Caco-2 (cell line): ENCODE measurements around the gene GPATCH2L. TPM values are rescaled to one million over a fixed set of nuclear protein-coding genes. Genes with fewer than 3 reads are reported as not detected.

ENCODE experiments used
- BruUV-seq: library from RNA; stranded (reverse); fragments of 400-500 nt; replicated peaks from 2 replicates; lab custom pipeline; 2021; lab: Mats Ljungman, UMichigan
- CTCF ChIA-PET: fragments of 300-600 bp; sonication (Branson Sonifier 250); formaldehyde crosslinking; loops from one replicate; lab custom pipeline; 2022; ENCODE audit warnings: antibody characterized with exemption; lab: Charles Lee
- POLR2A ChIA-PET: fragments of 300-600 bp; sonication (Branson Sonifier 250); formaldehyde crosslinking; loops from one replicate; lab custom pipeline; 2022; ENCODE audit warnings: antibody characterized with exemption; lab: Charles Lee
- DNase-seq, 2 experiments: peaks; one replicate each; pipeline versions ENCODE4 v3.0.0 to v3.0.0-alpha.2; 2020 to 2022
- H3K27me3 ChIP-seq: replicated peaks from 2 replicates; pipeline ENCODE4 v1.6.0; 2011; ENCODE audit warnings: low read length; ENCODE audit not compliant: control insufficient read depth, insufficient read depth
- H3K36me3 ChIP-seq: 2 replicates; pipeline ENCODE4 v1.5.1; 2011; ENCODE audit warnings: low read length; ENCODE audit not compliant: control insufficient read depth, insufficient read depth
- H3K4me1 ChIP-seq: fragments of 250-450 bp; sonication (Bioruptor Pico); 2 replicates; pipeline ENCODE4 v1.5.1; 2020; ENCODE audit warnings: mild to moderate bottlenecking
- H3K4me3 ChIP-seq: 2 replicates; pipeline ENCODE4 v1.5.1; 2011; ENCODE audit warnings: low read depth, mild to moderate bottlenecking, control low read depth, low read length
- H3K9me3 ChIP-seq: fragments of 250-450 bp; sonication (Bioruptor Pico); 2 replicates; pipeline ENCODE4 v1.5.1; 2020; ENCODE audit warnings: mild to moderate bottlenecking, moderate library complexity
- H3K27ac Mint-ChIP-seq: one replicate; pipeline ENCODE4 v1.8.0; 2022; ENCODE audit warnings: mixed read lengths; ENCODE audit not compliant: unreplicated experiment
- H3K27me3 Mint-ChIP-seq: one replicate; pipeline ENCODE4 v1.8.0; 2022; ENCODE audit warnings: mixed read lengths; ENCODE audit not compliant: insufficient read depth, unreplicated experiment
- H3K36me3 Mint-ChIP-seq: one replicate; pipeline ENCODE4 v1.8.0; 2022; ENCODE audit warnings: mild to moderate bottlenecking, mixed read lengths; ENCODE audit not compliant: insufficient read depth, unreplicated experiment
- H3K4me1 Mint-ChIP-seq: one replicate; pipeline ENCODE4 v1.8.0; 2022; ENCODE audit warnings: low read depth, mixed read lengths; ENCODE audit not compliant: unreplicated experiment
- H3K4me3 Mint-ChIP-seq: one replicate; pipeline ENCODE4 v1.8.0; 2022; ENCODE audit warnings: mild to moderate bottlenecking, moderate library complexity, mixed read lengths; ENCODE audit not compliant: unreplicated experiment
- H3K9me3 Mint-ChIP-seq: one replicate; pipeline ENCODE4 v1.8.0; 2022; ENCODE audit warnings: mixed read lengths; ENCODE audit not compliant: unreplicated experiment
- intact Hi-C: fragments of 100-400 bp; cut with micrococcal nuclease; formaldehyde crosslinking; loops from one replicate; pipeline ENCODE4 v1.10.0; 2022; ENCODE audit not compliant: unreplicated experiment
- total RNA-seq: library from RNA; stranded (reverse); gene quantifications from 2 replicates; pipeline ENCODE4 v1.2.3, GENCODE V29; 2022
- TF ChIP-seq, protein P1 (sequence below), 2 experiments: fragments of 200-600 bp in 1 of 2; IDR thresholded peaks; 1 replicate in 1 of 2; 2 replicates in 1 of 2; pipeline versions ENCODE4 v1.5.1 to v1.8.0; 2011 to 2022; ENCODE audit warnings: antibody characterized with exemption in 1 of 2, control low read depth in 1 of 2, inconsistent platforms in 1 of 2, low read depth in 1 of 2, low read length in 1 of 2, mild to moderate bottlenecking in 1 of 2, moderate library complexity in 1 of 2; ENCODE audit not compliant: insufficient read depth in 1 of 2, severe bottlenecking in 1 of 2, unreplicated experiment in 1 of 2

GPATCH2L gene
- total RNA-seq, 1 experiment from 2014 or later: 41.6 TPM

GRCh38 chr14:76152333-76152681 lies 585 bp downstream of the GPATCH2L start:
- CTCF ChIA-PET: no interaction called here
- POLR2A ChIA-PET: no interaction called here
- H3K27me3 ChIP-seq: no peaks in the 10 kb centered on the region
- TF ChIP-seq, protein P1, sequence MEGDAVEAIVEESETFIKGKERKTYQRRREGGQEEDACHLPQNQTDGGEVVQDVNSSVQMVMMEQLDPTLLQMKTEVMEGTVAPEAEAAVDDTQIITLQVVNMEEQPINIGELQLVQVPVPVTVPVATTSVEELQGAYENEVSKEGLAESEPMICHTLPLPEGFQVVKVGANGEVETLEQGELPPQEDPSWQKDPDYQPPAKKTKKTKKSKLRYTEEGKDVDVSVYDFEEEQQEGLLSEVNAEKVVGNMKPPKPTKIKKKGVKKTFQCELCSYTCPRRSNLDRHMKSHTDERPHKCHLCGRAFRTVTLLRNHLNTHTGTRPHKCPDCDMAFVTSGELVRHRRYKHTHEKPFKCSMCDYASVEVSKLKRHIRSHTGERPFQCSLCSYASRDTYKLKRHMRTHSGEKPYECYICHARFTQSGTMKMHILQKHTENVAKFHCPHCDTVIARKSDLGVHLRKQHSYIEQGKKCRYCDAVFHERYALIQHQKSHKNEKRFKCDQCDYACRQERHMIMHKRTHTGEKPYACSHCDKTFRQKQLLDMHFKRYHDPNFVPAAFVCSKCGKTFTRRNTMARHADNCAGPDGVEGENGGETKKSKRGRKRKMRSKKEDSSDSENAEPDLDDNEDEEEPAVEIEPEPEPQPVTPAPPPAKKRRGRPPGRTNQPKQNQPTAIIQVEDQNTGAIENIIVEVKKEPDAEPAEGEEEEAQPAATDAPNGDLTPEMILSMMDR (IDR thresholded peaks at IDR 0.05; ENCODE audit: insufficient read depth in 1 of 2, low read depth in 1 of 2, low read length in 1 of 2, severe bottlenecking in 1 of 2, unreplicated experiment in 1 of 2): no peak
- intact Hi-C loops: no loop called here
- H3K36me3 Mint-ChIP-seq: peaks cover 24% of the 10 kb centered on the region
- peak; percentile 58 to 59 for DNase-seq
- H3K4me3 ChIP-seq: peak overlapping the region; percentile 97
- H3K36me3 ChIP-seq: no peaks in the 10 kb centered on the region; the same call in 1 of the 2 replicates
- peak overlapping the region; percentile 97 for H3K27ac Mint-ChIP-seq
- H3K4me3 Mint-ChIP-seq: peak overlapping the region; percentile 98
- no peaks in the 10 kb centered on the region for H3K4me1 ChIP-seq
- H3K9me3 Mint-ChIP-seq: no peaks in the 10 kb centered on the region
- 0 out of 2 replicates have a peak, but pooled peaks cover 2% of the 10 kb centered on the region for H3K9me3 ChIP-seq
- BruUV-seq: no TSS peak
- no peaks in the 10 kb centered on the region for H3K27me3 Mint-ChIP-seq
- peaks cover 6% of the 10 kb centered on the region for H3K4me1 Mint-ChIP-seq

DNA sequence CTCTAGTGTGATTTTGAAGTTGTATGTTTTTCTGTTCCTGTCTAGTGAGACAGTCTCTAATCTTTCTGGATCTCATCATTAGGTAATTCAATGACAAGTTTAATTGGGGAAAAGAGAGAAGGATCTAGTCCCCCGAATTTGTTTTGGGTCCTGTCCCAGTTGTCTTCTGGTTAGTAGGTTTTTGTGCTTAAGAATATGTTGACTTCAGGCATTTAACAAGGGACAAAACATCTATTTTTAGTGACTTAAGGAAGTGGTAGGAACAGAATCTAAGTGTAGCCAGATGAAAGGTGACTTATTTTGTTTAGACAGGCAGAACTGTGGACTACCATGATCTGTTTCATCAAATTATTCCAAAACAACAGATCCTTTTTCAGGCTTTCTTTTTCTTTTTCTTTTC lies 2.2 kb downstream of the GPATCH2L start:
- Mint-ChIP-seq H3K27ac (no peak overlapping the region), H3K9me3 (no peaks in the 10 kb centered on the region), H3K36me3 (peaks cover 24% of the 10 kb centered on the region), H3K27me3 (no peaks in the 10 kb centered on the region), H3K4me1 (peaks cover 6% of the 10 kb centered on the region), H3K4me3 (no peak overlapping the region)
- intact Hi-C loops: no loop called here
- 0 out of 2 replicates have a peak, but pooled peaks cover 2% of the 10 kb centered on the region for H3K9me3 ChIP-seq
- ChIA-PET POLR2A (no interaction called here), CTCF (no interaction called here)
- BruUV-seq: no TSS peak
- H3K36me3 ChIP-seq: no peaks in the 10 kb centered on the region; the same call in 1 of the 2 replicates
- TF ChIP-seq, protein P1 (IDR thresholded peaks at IDR 0.05; ENCODE audit: insufficient read depth in 1 of 2, low read depth in 1 of 2, low read length in 1 of 2, severe bottlenecking in 1 of 2, unreplicated experiment in 1 of 2): no peak
- no peak overlapping the region for H3K4me3 ChIP-seq
- no peak for DNase-seq
- H3K27me3 ChIP-seq: no peaks in the 10 kb centered on the region
- no peaks in the 10 kb centered on the region for H3K4me1 ChIP-seq

DNA sequence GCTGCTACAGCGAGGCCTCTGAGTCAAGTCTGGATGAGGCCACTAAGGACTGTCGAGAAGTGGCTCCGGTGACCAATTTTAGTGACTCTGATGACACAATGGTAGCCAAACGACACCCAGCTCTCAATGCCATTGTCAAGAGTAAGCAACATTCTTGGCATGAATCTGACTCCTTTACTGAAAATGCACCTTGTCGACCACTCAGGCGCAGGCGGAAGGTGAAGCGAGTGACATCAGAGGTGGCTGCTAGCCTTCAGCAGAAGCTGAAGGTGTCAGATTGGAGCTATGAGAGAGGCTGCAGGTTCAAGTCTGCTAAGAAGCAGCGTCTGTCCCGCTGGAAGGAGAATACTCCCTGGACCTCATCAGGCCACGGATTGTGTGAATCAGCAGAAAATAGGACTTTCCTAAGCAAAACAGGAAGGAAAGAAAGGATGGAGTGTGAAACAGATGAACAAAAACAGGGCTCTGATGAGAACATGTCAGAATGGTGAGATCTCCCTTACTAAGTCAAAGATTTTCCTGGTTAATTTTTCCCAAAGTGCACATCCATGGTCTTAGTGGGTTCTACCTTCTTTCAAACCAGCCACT lies 2.9 kb downstream of the GPATCH2L start:
- BruUV-seq: no TSS peak
- no peak overlapping the region for H3K4me3 ChIP-seq
- Mint-ChIP-seq H3K4me1 (peaks cover 6% of the 10 kb centered on the region), H3K27ac (no peak overlapping the region), H3K9me3 (no peaks in the 10 kb centered on the region), H3K36me3 (peaks cover 30% of the 10 kb centered on the region), H3K27me3 (no peaks in the 10 kb centered on the region), H3K4me3 (no peak overlapping the region)
- CTCF ChIA-PET: no interaction called here
- DNase-seq: no peak
- H3K36me3 ChIP-seq: peaks cover 1% of the 10 kb centered on the region; the same call in 1 of the 2 replicates
- intact Hi-C loops: no loop called here
- TF ChIP-seq, protein P1 (IDR thresholded peaks at IDR 0.05; ENCODE audit: insufficient read depth in 1 of 2, low read depth in 1 of 2, low read length in 1 of 2, severe bottlenecking in 1 of 2, unreplicated experiment in 1 of 2): no peak
- no peaks in the 10 kb centered on the region for H3K4me1 ChIP-seq
- H3K27me3 ChIP-seq: no peaks in the 10 kb centered on the region
- POLR2A ChIA-PET: no interaction called here
- H3K9me3 ChIP-seq: 0 out of 2 replicates have a peak, but pooled peaks cover 2% of the 10 kb centered on the region
